Stimulated activated naive CD8-positive, alpha-beta T cell treated with anti-CD3 and anti-CD28 coated beads, Interleukin-15, Interleukin-2, amounts not matched to agents 100 ng/mL and 50 ng/mL, for 24 hours (primary cell): ENCODE measurements around the gene PKP3.
"Not testable (repeated sequence)": the region's sequence is repeated elsewhere in the genome, so short reads cannot be mapped to it uniquely, and the experiment has no call there.

ENCODE experiments used
- H3K27ac Mint-ChIP-seq: one replicate; pipeline ENCODE4 v1.8.0; 2021; ENCODE audit warnings: mild to moderate bottlenecking, mixed read lengths
- H3K27me3 Mint-ChIP-seq: one replicate; pipeline ENCODE4 v1.8.0; 2021; ENCODE audit warnings: mixed read lengths
- H3K36me3 Mint-ChIP-seq: one replicate; pipeline ENCODE4 v1.8.0; 2021; ENCODE audit warnings: low read depth, mixed read lengths
- H3K4me1 Mint-ChIP-seq: one replicate; pipeline ENCODE4 v1.8.0; 2021; ENCODE audit warnings: low read depth, mixed read lengths
- H3K4me3 Mint-ChIP-seq: one replicate; pipeline ENCODE4 v1.8.0; 2021; ENCODE audit warnings: mild to moderate bottlenecking, mixed read lengths
- H3K9me3 Mint-ChIP-seq: one replicate; pipeline ENCODE4 v1.8.0; 2021; ENCODE audit warnings: mixed read lengths

The PKP3 gene

GRCh38 chr11:396511-396947 lies 2.5 kb downstream of the PKP3 start:
- Mint-ChIP-seq H3K4me3 (no peak overlapping the region), H3K27me3 (no peaks in the 10 kb centered on the region), H3K4me1 (no peaks in the 10 kb centered on the region), H3K36me3 (no peaks in the 10 kb centered on the region), H3K9me3 (no peaks in the 10 kb centered on the region), H3K27ac (no peak overlapping the region)

- no peak overlapping the region for H3K4me3 Mint-ChIP-seq
- H3K27me3 Mint-ChIP-seq, result no peaks in the 10 kb centered on the region
- H3K9me3 Mint-ChIP-seq, result no peaks in the 10 kb centered on the region
- no peaks in the 10 kb centered on the region for H3K36me3 Mint-ChIP-seq
- H3K4me1 Mint-ChIP-seq, result no peaks in the 10 kb centered on the region
- H3K27ac Mint-ChIP-seq, result no peak overlapping the region
Measured at GRCh38 chr11:396948-397548, 3.0 kb downstream of the PKP3 start.

GRCh38 chr11:398826-399225 lies 4.8 kb downstream of the PKP3 start:
- Mint-ChIP-seq H3K27me3 (no peaks in the 10 kb centered on the region), H3K4me3 (no peak overlapping the region), H3K36me3 (no peaks in the 10 kb centered on the region), H3K27ac (no peak overlapping the region), H3K9me3 (no peaks in the 10 kb centered on the region), H3K4me1 (no peaks in the 10 kb centered on the region)

- Mint-ChIP-seq H3K4me1 (no peaks in the 10 kb centered on the region), H3K36me3 (no peaks in the 10 kb centered on the region), H3K27me3 (no peaks in the 10 kb centered on the region), H3K27ac (no peak overlapping the region), H3K4me3 (no peak overlapping the region), H3K9me3 (no peaks in the 10 kb centered on the region)
Measured at GRCh38 chr11:399731-400211, 5.8 kb downstream of the PKP3 start.

GRCh38 chr11:400241-400689 lies 6.3 kb downstream of the PKP3 start:
- Mint-ChIP-seq H3K4me1 (no peaks in the 10 kb centered on the region), H3K4me3 (no peak overlapping the region), H3K9me3 (no peaks in the 10 kb centered on the region), H3K36me3 (no peaks in the 10 kb centered on the region), H3K27ac (no peak overlapping the region), H3K27me3 (no peaks in the 10 kb centered on the region)

GRCh38 chr11:401196-401595 lies 7.2 kb downstream of the PKP3 start:
- H3K9me3 Mint-ChIP-seq, H3K27ac Mint-ChIP-seq, H3K4me3 Mint-ChIP-seq, H3K36me3 Mint-ChIP-seq, H3K4me1 Mint-ChIP-seq, H3K27me3 Mint-ChIP-seq: not testable (repeated sequence)

GRCh38 chr11:403021-403760 lies 9.2 kb downstream of the PKP3 start:
- H3K27ac Mint-ChIP-seq, result no peak overlapping the region

DNA sequence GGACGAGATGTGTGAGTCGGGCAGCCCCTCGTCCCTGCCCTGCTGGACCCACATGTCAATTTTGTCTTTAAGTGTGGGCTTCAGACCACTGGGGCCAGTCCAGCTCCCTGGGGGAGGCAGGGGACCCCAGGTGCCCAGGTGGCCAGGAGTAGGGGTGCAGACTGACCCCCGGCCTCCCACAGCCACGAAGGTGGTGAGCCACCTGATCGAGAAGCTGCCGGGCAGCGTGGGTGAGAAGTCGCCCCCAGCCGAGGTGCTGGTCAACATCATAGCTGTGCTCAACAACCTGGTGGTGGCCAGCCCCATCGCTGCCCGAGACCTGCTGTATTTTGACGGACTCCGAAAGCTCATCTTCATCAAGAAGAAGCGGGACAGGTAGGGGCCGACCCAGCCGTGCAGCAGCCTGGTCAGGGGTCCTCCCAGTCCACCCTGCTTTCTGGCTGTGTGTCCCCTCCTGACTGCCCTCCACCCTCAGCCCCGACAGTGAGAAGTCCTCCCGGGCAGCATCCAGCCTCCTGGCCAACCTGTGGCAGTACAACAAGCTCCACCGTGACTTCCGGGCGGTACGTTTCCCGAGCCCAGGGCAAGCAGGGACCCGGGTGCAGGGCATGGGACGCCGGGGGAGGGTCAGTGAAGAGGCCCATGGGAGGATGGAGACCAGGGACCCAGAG lies 9.9 kb downstream of the PKP3 start:
- H3K27me3 Mint-ChIP-seq, result no peaks in the 10 kb centered on the region

More at GRCh38 chr11:403021-403760, 9.2 kb downstream of the PKP3 start:
- H3K36me3 Mint-ChIP-seq, result no peaks in the 10 kb centered on the region
- H3K27me3 Mint-ChIP-seq, result no peaks in the 10 kb centered on the region
- H3K4me3 Mint-ChIP-seq, result no peak overlapping the region
- no peaks in the 10 kb centered on the region for H3K9me3 Mint-ChIP-seq
- H3K4me1 Mint-ChIP-seq, result no peaks in the 10 kb centered on the region

DNA sequence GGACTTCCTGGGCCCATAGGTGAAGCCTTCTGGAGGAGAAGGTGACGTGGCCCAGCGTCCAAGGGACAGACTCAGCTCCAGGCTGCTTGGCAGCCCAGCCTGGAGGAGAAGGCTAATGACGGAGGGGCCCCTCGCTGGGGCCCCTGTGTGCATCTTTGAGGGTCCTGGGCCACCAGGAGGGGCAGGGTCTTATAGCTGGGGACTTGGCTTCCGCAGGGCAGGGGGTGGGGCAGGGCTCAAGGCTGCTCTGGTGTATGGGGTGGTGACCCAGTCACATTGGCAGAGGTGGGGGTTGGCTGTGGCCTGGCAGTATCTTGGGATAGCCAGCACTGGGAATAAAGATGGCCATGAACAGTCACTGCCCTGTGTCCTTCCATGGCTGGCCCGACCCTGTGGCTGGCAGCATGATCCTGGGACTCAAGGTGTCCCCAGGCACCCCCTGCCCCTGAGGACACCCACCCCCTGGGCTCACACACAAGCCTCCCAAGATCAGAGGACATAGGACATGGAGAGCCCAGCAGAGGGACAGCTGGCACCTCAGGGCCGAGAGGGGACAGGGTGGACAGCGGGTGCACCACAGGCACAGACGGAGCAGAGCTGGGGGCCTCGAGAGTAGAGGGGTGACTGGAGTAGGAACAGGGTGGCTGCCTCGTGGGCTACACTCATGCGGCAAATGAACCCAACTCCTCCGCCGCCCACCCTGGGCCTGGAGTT lies 10.7 kb downstream of the PKP3 start:
- H3K4me3 Mint-ChIP-seq, result no peak overlapping the region
- no peaks in the 10 kb centered on the region for H3K27me3 Mint-ChIP-seq
- no peaks in the 10 kb centered on the region for H3K9me3 Mint-ChIP-seq
- no peak overlapping the region for H3K27ac Mint-ChIP-seq
- no peaks in the 10 kb centered on the region for H3K4me1 Mint-ChIP-seq
- no peaks in the 10 kb centered on the region for H3K36me3 Mint-ChIP-seq

More for the DNA sequence above, 9.9 kb downstream of the PKP3 start:
- no peaks in the 10 kb centered on the region for H3K36me3 Mint-ChIP-seq
- H3K9me3 Mint-ChIP-seq, result no peaks in the 10 kb centered on the region
- no peaks in the 10 kb centered on the region for H3K4me1 Mint-ChIP-seq
- no peak overlapping the region for H3K4me3 Mint-ChIP-seq
- H3K27ac Mint-ChIP-seq, result no peak overlapping the region

DNA sequence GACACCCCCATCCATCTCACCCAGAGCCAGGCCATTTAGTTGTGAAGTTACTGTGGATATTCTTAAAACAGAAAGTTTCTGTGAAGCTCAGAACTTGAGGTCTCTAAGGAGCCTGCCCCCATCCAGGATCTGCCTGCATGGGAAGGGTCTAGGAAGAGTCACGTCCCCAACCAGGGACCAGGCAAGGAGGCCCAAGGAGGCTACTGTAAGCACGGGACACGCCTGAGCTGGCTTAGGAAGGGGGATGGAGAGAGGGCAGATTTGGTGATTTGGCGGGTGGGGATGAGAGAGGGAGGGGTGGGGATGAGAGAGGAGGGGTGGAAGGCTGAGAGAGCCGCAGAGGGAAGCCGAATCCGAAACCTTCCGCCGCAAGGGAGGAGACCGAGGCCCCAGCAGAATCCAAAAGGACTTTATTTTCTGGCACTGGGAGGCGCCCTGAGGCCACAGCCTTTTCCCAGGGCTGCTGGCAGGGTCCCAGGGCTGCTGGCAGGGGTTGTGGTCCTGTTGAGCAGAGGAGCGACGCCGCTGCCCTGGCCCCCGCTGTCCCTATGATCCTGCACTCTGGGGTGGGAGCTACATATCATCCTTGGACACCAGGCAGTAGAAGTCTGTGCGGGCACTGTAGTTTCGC lies 11.4 kb downstream of the PKP3 start:
- no peaks in the 10 kb centered on the region for H3K27me3 Mint-ChIP-seq

GRCh38 chr11:405954-406795 lies 12.2 kb downstream of the PKP3 start:
- Mint-ChIP-seq H3K4me3 (no peak overlapping the region), H3K36me3 (no peaks in the 10 kb centered on the region), H3K27ac (no peak overlapping the region), H3K4me1 (no peaks in the 10 kb centered on the region), H3K9me3 (no peaks in the 10 kb centered on the region), H3K27me3 (no peaks in the 10 kb centered on the region)

More for the DNA sequence above, 11.4 kb downstream of the PKP3 start:
- no peak overlapping the region for H3K27ac Mint-ChIP-seq
- no peaks in the 10 kb centered on the region for H3K4me1 Mint-ChIP-seq
- no peaks in the 10 kb centered on the region for H3K36me3 Mint-ChIP-seq
- no peak overlapping the region for H3K4me3 Mint-ChIP-seq
- H3K9me3 Mint-ChIP-seq, result no peaks in the 10 kb centered on the region

GRCh38 chr11:406796-407650 lies 13.0 kb downstream of the PKP3 start:
- no peak overlapping the region for H3K4me3 Mint-ChIP-seq
- no peaks in the 10 kb centered on the region for H3K4me1 Mint-ChIP-seq

GRCh38 chr11:407651-408123 lies 13.7 kb downstream of the PKP3 start:
- H3K4me3 Mint-ChIP-seq, result no peak overlapping the region

More at GRCh38 chr11:406796-407650, 13.0 kb downstream of the PKP3 start:
- no peaks in the 10 kb centered on the region for H3K9me3 Mint-ChIP-seq
- no peak overlapping the region for H3K27ac Mint-ChIP-seq
- no peaks in the 10 kb centered on the region for H3K27me3 Mint-ChIP-seq
- H3K36me3 Mint-ChIP-seq, result no peaks in the 10 kb centered on the region

More at GRCh38 chr11:407651-408123, 13.7 kb downstream of the PKP3 start:
- H3K36me3 Mint-ChIP-seq, result no peaks in the 10 kb centered on the region
- H3K9me3 Mint-ChIP-seq, result no peaks in the 10 kb centered on the region
- H3K27ac Mint-ChIP-seq, result no peak overlapping the region
- no peaks in the 10 kb centered on the region for H3K4me1 Mint-ChIP-seq
- no peaks in the 10 kb centered on the region for H3K27me3 Mint-ChIP-seq
